Gastrocnemius medialis (tissue), 4 donors: ENCODE results near the gene ADAMTS2. TPM values are rescaled to one million over a fixed set of nuclear protein-coding genes. Genes with fewer than 3 reads are reported as not detected.

Experiments used
- ATAC-seq, 2 donors: fragments of 150-250 bp; one replicate each; pipeline ENCODE4 v1.9.1; 2016
- DNase-seq, 2 donors: peaks; one replicate each; pipeline ENCODE4 v3.0.0-alpha.2; 2019
- H3K27ac ChIP-seq, 4 donors: fragments of 200-600 bp; sonication (generic); 1 replicate in 1 of 4; 2 replicates in 3 of 4; pipeline ENCODE4 v1.5.1; 2016 to 2018; ENCODE audit warnings: mild to moderate bottlenecking in 2 of 4, moderate library complexity in 1 of 4
- H3K27me3 ChIP-seq, 3 donors: fragments of 200-600 bp; sonication (generic) in 2 of 3; 1 replicate in 1 of 3; 2 replicates in 2 of 3; pipeline versions ENCODE4 v1.5.1 to v1.6.0; 2016 to 2019; ENCODE audit warnings: mild to moderate bottlenecking in 1 of 3, moderate library complexity in 1 of 3
- H3K36me3 ChIP-seq, 2 donors: fragments of 200-600 bp; sonication (generic) in 1 of 2; one replicate each; pipeline ENCODE4 v1.5.1; 2017 to 2018
- H3K4me1 ChIP-seq, 2 donors: fragments of 200-600 bp; sonication (generic) in 1 of 2; one replicate each; pipeline ENCODE4 v1.5.1; 2016 to 2017; ENCODE audit warnings: mild to moderate bottlenecking in 2 of 2
- H3K4me3 ChIP-seq, 4 donors: fragments of 200-600 bp; sonication (generic) in 3 of 4; 1 replicate in 1 of 4; 2 replicates in 3 of 4; pipeline ENCODE4 v1.5.1; 2016 to 2019; ENCODE audit warnings: mild to moderate bottlenecking in 2 of 4
- H3K9me3 ChIP-seq, 3 donors: fragments of 200-600 bp; sonication (generic) in 2 of 3; 1 replicate in 1 of 3; 2 replicates in 2 of 3; pipeline ENCODE4 v1.5.1; 2016 to 2019
- POLR2A ChIP-seq, 2 donors: fragments of 450-650 bp; IDR thresholded peaks; one replicate each; pipeline ENCODE4 v1.6.1; 2017; ENCODE audit warnings: antibody characterized with exemption in 2 of 2, mild to moderate bottlenecking in 2 of 2, moderate library complexity in 2 of 2
- in situ Hi-C, 4 donors: fragments of 200-750 bp; cut with MboI; loops; one replicate each; pipeline versions ENCODE4 v1.15.0 to v1.8.0; 2017; ENCODE audit warnings: low sequenced_read_pairs in 4 of 4
- intact Hi-C: fragments of 100-400 bp; cut with DNase I; formaldehyde crosslinking; loops from one replicate; pipeline ENCODE4 v1.15.1; 2023; ENCODE audit warnings: low total_unique reads
- total RNA-seq, 4 donors: library from RNA; depleted of rRNA; stranded (reverse); fragments of >200 nt; gene quantifications; one replicate each; pipeline versions ENCODE4 v1.1.0 to v1.2.3, GENCODE V29; 2016
- TF ChIP-seq, protein P1 (sequence below), 5 experiments: fragments of 450-650 bp in 3 of 5; fragments of 200-600 bp in 2 of 5; sonication (generic) in 2 of 5; IDR thresholded peaks in 4 of 5; conservative IDR thresholded peaks in 1 of 5; 1 replicate in 4 of 5; 2 replicates in 1 of 5; pipeline ENCODE4 v1.5.1; 2016 to 2019; ENCODE audit warnings: antibody characterized with exemption in 5 of 5, mild to moderate bottlenecking in 3 of 5, moderate library complexity in 3 of 5

ADAMTS2 gene
- total RNA-seq, 4 donors from 2014 or later, result 0.78 to 3.8 (median 2.0) TPM

DNA sequence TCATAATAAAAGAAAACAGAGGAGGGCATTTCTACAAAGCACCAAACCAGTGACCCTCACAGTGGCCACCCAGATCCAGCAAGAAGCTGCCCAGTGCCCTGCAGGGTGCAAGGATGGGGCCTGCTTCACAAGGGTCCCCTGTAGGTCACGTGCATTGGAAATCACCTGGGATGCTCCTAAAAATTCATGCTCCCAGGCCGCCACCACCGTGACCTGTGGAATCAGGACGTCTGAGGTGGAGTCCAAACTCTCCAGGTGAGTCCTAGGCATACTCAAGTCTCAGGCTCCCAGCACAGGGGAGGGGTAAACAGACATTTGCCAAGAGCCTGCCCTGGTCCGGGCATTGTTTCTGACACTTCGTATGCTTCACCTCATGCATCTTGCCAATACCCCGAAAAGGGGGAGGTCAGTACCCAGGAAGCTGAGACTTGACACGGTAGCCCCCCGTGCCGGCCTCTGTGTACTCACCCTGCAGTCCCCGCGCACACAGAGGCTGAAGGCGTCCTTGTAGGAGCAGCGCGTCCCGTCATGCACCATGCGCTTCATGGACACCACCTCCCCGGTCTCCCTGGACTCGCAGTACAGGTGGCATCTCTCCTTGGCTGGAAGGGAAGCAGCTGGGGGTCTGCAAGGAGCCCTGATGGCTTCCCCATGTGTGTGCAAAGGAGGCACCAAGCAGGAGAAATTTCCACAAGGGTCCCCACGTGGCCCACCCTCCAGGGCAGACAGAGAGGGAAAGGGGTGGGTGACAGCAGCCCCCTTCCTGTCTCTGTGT, 209.6 kb downstream of the ADAMTS2 start:
- ATAC-seq (no peak), DNase-seq (no peak)
- no peak overlapping the region for H3K27ac ChIP-seq
- in situ Hi-C loops, result no loop called here
- no peaks in the 10 kb centered on the region for H3K36me3 ChIP-seq
- TF ChIP-seq, protein P1, sequence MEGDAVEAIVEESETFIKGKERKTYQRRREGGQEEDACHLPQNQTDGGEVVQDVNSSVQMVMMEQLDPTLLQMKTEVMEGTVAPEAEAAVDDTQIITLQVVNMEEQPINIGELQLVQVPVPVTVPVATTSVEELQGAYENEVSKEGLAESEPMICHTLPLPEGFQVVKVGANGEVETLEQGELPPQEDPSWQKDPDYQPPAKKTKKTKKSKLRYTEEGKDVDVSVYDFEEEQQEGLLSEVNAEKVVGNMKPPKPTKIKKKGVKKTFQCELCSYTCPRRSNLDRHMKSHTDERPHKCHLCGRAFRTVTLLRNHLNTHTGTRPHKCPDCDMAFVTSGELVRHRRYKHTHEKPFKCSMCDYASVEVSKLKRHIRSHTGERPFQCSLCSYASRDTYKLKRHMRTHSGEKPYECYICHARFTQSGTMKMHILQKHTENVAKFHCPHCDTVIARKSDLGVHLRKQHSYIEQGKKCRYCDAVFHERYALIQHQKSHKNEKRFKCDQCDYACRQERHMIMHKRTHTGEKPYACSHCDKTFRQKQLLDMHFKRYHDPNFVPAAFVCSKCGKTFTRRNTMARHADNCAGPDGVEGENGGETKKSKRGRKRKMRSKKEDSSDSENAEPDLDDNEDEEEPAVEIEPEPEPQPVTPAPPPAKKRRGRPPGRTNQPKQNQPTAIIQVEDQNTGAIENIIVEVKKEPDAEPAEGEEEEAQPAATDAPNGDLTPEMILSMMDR (IDR thresholded peaks at IDR 0.05 in 4 of 5, conservative IDR thresholded peaks at IDR 0.05 in 1 of 5), result no peak
- TF ChIP-seq POLR2A (IDR thresholded peaks at IDR 0.05), result no peak
- intact Hi-C loops, result no loop called here
- H3K27me3 ChIP-seq, result no peaks in the 10 kb centered on the region
- no peaks in the 10 kb centered on the region for H3K4me1 ChIP-seq
- H3K9me3 ChIP-seq, result no peaks in the 10 kb centered on the region
- no peak overlapping the region for H3K4me3 ChIP-seq

DNA sequence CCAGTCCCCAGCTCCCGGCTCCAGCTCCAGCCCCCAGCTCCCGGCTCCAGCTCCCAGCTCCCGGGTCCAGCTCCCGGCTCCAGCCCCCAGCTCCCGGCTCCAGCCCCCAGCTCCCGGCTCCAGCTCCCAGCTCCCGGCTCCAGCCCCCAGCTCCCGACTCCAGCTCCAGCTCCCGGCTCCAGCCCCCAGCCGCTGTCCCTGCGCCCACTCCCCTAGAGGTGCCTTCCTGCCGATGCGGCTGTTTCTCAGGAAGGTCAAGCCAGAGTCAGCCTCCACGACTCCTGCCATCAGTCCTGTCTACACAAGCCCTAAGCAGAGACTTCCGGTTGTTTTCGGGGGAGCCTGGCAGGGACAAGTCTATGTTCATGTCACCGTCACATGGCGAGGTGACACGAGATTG, 210.3 kb downstream of the ADAMTS2 start:
- ATAC-seq (no peak), DNase-seq (no peak)
- H3K4me1 ChIP-seq, result no peaks in the 10 kb centered on the region
- H3K9me3 ChIP-seq, result no peaks in the 10 kb centered on the region
- no peaks in the 10 kb centered on the region for H3K36me3 ChIP-seq
- in situ Hi-C loops (no loop called here), intact Hi-C loops (no loop called here)
- H3K4me3 ChIP-seq, result no peak overlapping the region
- TF ChIP-seq, protein P1 (IDR thresholded peaks at IDR 0.05 in 4 of 5, conservative IDR thresholded peaks at IDR 0.05 in 1 of 5), result no peak
- TF ChIP-seq POLR2A (IDR thresholded peaks at IDR 0.05), result no peak
- no peaks in the 10 kb centered on the region for H3K27me3 ChIP-seq
- H3K27ac ChIP-seq, result no peak overlapping the region

DNA sequence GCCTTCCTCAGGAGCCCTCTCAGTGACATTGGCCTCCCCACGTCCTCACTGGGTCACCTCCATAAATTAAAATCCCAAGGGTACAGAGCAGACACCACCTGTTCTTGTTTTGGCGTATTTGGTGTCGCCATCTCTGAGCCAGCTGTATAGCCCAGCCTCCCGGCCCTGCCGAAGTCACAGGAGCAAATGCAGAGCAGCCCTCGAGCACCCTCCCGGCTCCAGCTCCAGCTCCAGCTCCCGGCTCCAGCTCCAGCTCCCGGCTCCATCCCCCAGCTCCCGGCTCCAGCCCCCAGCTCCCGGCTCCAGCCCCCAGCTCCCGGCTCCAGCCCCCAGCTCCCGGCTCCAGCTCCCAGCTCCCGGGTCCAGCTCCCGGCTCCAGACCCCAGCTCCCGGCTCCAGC, 210.8 kb downstream of the ADAMTS2 start:
- H3K4me3 ChIP-seq, result no peak overlapping the region
- in situ Hi-C loops, result no loop called here
- DNase-seq, result no peak
- no peaks in the 10 kb centered on the region for H3K9me3 ChIP-seq
- no peaks in the 10 kb centered on the region for H3K4me1 ChIP-seq
- H3K27me3 ChIP-seq, result no peaks in the 10 kb centered on the region
- H3K36me3 ChIP-seq, result no peaks in the 10 kb centered on the region
- ATAC-seq, result no peak
- TF ChIP-seq POLR2A (IDR thresholded peaks at IDR 0.05), result no peak
- TF ChIP-seq, protein P1 (IDR thresholded peaks at IDR 0.05 in 4 of 5, conservative IDR thresholded peaks at IDR 0.05 in 1 of 5), result no peak
- intact Hi-C loops, result no loop called here
- H3K27ac ChIP-seq, result no peak overlapping the region

DNA sequence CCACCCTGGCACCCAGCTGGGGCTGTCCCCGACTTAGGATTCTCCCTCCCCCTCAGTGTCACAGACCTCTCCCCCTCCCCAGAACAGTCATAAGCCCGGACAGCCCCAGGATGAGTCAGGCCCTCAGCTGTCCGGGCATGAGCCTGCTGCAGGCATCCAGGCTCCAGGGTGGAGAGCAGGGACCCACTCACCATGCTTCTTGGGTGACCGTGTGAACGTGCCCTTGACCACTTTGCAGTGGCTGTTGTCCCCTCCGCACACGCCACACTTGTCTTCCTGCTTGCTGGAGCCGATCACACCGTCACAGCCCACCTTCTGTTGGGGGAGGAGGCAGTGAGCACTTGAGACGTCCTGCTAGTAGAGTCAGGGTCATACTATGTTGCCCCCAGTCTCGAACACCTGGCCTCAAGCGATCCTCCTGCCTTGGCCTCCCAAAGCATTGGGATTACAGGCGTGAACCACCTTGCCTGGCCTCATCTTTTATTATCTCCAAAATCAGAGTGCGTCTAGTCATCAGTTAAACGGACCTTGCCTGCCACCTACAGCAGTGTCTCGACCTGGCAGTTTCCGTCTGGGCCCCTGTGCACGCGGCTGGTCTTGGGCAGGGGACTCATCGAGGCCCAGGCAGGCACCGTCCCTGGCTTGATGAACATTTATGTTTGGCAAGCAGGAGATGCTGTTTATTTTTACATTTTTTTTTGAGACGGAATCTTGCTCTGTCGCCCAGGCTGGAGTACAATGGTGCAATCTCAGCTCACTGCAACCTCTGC, 212.5 kb downstream of the ADAMTS2 start:
- intact Hi-C loops, result no loop called here
- in situ Hi-C loops, result no loop called here
- no peaks in the 10 kb centered on the region for H3K9me3 ChIP-seq
- no peaks in the 10 kb centered on the region for H3K27me3 ChIP-seq
- no peak overlapping the region for H3K27ac ChIP-seq
- TF ChIP-seq POLR2A (IDR thresholded peaks at IDR 0.05), result no peak
- TF ChIP-seq, protein P1 (IDR thresholded peaks at IDR 0.05 in 4 of 5, conservative IDR thresholded peaks at IDR 0.05 in 1 of 5), result no peak
- ATAC-seq (no peak), DNase-seq (no peak)
- no peaks in the 10 kb centered on the region for H3K4me1 ChIP-seq
- no peaks in the 10 kb centered on the region for H3K36me3 ChIP-seq
- no peak overlapping the region for H3K4me3 ChIP-seq
